ENCODE results near the gene SPSB1.
A peak's percentile ranks its signal among the peaks of the same experiment; 100 is the strongest.

SPSB1 gene

DNA sequence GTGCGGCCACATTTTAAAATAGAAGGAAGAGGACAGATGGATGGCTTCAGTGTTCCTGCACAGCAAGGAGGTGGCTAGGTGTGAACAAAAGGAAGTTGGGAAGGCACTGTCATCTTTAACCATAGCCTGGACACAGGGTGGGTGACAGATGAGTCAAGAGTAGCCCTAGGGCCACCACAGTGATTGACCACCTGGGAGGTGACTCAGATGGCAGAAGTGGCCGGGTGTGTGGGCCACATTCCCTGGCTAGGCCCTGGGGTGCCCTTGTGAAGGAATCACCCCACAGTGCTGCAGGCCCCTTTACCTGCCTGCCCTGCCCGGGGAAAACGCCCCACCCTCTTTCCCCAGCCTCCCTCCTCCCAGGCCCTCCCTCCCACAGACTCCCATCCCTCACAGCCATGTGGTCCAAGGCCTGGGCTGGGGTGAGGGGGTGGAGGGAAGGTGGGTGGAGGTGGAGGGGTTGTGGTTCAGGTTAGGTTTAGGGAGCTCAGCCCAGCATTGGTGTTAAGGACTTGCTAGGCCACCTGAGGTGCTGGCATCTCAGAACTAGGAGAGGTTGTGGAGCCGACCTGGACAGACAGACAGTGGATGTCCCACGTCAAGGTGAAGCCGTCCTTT, 59.1 kb downstream of the SPSB1 start:
- DNase-seq (ENCODE audit: low read depth, low spot score), result no peak
- in situ Hi-C loops (cut with HindIII; ENCODE audit: low sequenced_read_pairs), result no loop called here
- TF ChIP-seq, protein P1, sequence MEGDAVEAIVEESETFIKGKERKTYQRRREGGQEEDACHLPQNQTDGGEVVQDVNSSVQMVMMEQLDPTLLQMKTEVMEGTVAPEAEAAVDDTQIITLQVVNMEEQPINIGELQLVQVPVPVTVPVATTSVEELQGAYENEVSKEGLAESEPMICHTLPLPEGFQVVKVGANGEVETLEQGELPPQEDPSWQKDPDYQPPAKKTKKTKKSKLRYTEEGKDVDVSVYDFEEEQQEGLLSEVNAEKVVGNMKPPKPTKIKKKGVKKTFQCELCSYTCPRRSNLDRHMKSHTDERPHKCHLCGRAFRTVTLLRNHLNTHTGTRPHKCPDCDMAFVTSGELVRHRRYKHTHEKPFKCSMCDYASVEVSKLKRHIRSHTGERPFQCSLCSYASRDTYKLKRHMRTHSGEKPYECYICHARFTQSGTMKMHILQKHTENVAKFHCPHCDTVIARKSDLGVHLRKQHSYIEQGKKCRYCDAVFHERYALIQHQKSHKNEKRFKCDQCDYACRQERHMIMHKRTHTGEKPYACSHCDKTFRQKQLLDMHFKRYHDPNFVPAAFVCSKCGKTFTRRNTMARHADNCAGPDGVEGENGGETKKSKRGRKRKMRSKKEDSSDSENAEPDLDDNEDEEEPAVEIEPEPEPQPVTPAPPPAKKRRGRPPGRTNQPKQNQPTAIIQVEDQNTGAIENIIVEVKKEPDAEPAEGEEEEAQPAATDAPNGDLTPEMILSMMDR (IDR thresholded peaks at IDR 0.05; ENCODE audit: low read depth, low read length), result no peak
- H3K4me3 ChIP-seq (ENCODE audit: low read depth, low read length), result no peak overlapping the region

GRCh38 chr1:9352377-9353134, 59.9 kb downstream of the SPSB1 start:
- no peak for DNase-seq (ENCODE audit: low read depth, low spot score)
- no peak overlapping the region for H3K4me3 ChIP-seq (ENCODE audit: low read depth, low read length)
- in situ Hi-C loops (cut with HindIII; ENCODE audit: low sequenced_read_pairs), result no loop called here
- TF ChIP-seq, protein P1 (IDR thresholded peaks at IDR 0.05; ENCODE audit: low read depth, low read length), result peak; percentile 15

- H3K4me3 ChIP-seq (ENCODE audit: low read depth, low read length), result no peak overlapping the region
- DNase-seq (ENCODE audit: low read depth, low spot score), result no peak
- in situ Hi-C loops (cut with HindIII; ENCODE audit: low sequenced_read_pairs), result no loop called here
- TF ChIP-seq, protein P1 (IDR thresholded peaks at IDR 0.05; ENCODE audit: low read depth, low read length), result no peak
Observed at GRCh38 chr1:9355503-9355902, 62.8 kb downstream of the SPSB1 start.

DNA sequence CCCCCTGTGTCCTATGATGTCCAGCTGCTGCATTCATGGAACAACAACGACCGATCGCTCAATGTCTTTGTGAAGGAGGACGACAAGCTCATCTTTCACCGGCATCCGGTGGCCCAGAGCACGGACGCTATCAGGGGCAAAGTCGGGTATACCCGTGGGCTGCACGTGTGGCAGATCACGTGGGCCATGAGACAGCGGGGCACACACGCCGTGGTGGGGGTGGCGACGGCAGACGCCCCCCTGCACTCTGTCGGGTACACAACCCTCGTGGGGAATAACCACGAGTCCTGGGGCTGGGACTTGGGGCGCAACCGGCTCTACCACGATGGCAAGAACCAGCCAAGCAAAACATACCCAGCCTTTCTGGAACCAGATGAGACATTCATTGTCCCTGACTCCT, 63.3 kb downstream of the SPSB1 start:
- DNase-seq (ENCODE audit: low read depth, low spot score), result no peak
- in situ Hi-C loops (cut with HindIII; ENCODE audit: low sequenced_read_pairs), result no loop called here
- TF ChIP-seq, protein P1 (IDR thresholded peaks at IDR 0.05; ENCODE audit: low read depth, low read length), result no peak
- no peak overlapping the region for H3K4me3 ChIP-seq (ENCODE audit: low read depth, low read length)

- TF ChIP-seq, protein P1 (IDR thresholded peaks at IDR 0.05; ENCODE audit: low read depth, low read length), result no peak
- in situ Hi-C loops (cut with HindIII; ENCODE audit: low sequenced_read_pairs), result no loop called here
- no peak for DNase-seq (ENCODE audit: low read depth, low spot score)
- no peak overlapping the region for H3K4me3 ChIP-seq (ENCODE audit: low read depth, low read length)
Observed at GRCh38 chr1:9356829-9357466, 64.3 kb downstream of the SPSB1 start.

- in situ Hi-C loops (cut with HindIII; ENCODE audit: low sequenced_read_pairs), result no loop called here
- no peak overlapping the region for H3K4me3 ChIP-seq (ENCODE audit: low read depth, low read length)
- TF ChIP-seq, protein P1 (IDR thresholded peaks at IDR 0.05; ENCODE audit: low read depth, low read length), result no peak
- no peak for DNase-seq (ENCODE audit: low read depth, low spot score)
Observed at GRCh38 chr1:9357958-9358357, 65.3 kb downstream of the SPSB1 start.
